HG03354 (cell line): Measurements from ENCODE around the gene LUC7L3.
"Not testable (repeated sequence)": the region's sequence is repeated elsewhere in the genome, so short reads cannot be mapped to it uniquely, and the experiment has no call there.

Experiments
- ATAC-seq: cut with Tn5 transposase; IDR thresholded peaks from one replicate; pipeline ENCODE4 v1.9.1; 2021; ENCODE audit warnings: mild to moderate bottlenecking; ENCODE audit not compliant: unreplicated experiment, poor library complexity, severe bottlenecking

The LUC7L3 gene

GRCh38 chr17:50719144-50719923, at the start of gene LUC7L3:
Gene LUC7L3, plus strand, starts transcription at chr17:50719603. Its CDS starts 130 bp downstream, at chr17:50719733.
- ATAC-seq: peak; percentile 90

- ATAC-seq: no peak
These were observed 47.3 kb upstream of the LUC7L3 start for GRCh38 chr17:50672071-50672470.

- ATAC-seq: no peak
These were observed 46.4 kb upstream of the LUC7L3 start for GRCh38 chr17:50672831-50673551.

GRCh38 chr17:50675190-50675589, 44.2 kb upstream of the LUC7L3 start:
- no peak for ATAC-seq

- no peak for ATAC-seq
These were observed 43.8 kb upstream of the LUC7L3 start for GRCh38 chr17:50675627-50676026.

- ATAC-seq: no peak
These were observed 43.1 kb upstream of the LUC7L3 start for GRCh38 chr17:50676065-50676975.

- ATAC-seq: no peak
These were observed 41.5 kb upstream of the LUC7L3 start for GRCh38 chr17:50677851-50678375.

GRCh38 chr17:50679008-50679544, 40.3 kb upstream of the LUC7L3 start:
- ATAC-seq: no peak

GRCh38 chr17:50680126-50680525, 39.3 kb upstream of the LUC7L3 start:
- no peak for ATAC-seq

- ATAC-seq: not testable (repeated sequence)
These were observed 38.7 kb upstream of the LUC7L3 start for GRCh38 chr17:50680543-50681262.

- ATAC-seq: no peak
These were observed 37.9 kb upstream of the LUC7L3 start for GRCh38 chr17:50681263-50682200.

- ATAC-seq: no peak
These were observed 37.0 kb upstream of the LUC7L3 start for GRCh38 chr17:50682441-50682840.

- no peak for ATAC-seq
These were observed 36.5 kb upstream of the LUC7L3 start for GRCh38 chr17:50682938-50683337.

- no peak for ATAC-seq
These were observed 35.7 kb upstream of the LUC7L3 start for GRCh38 chr17:50683434-50684287.

GRCh38 chr17:50684288-50684611, 35.2 kb upstream of the LUC7L3 start:
- no peak for ATAC-seq

- ATAC-seq: no peak
These were observed 34.6 kb upstream of the LUC7L3 start for GRCh38 chr17:50684612-50685333.

GRCh38 chr17:50685334-50685665, 34.1 kb upstream of the LUC7L3 start:
- ATAC-seq: no peak
